ENCODE results near the gene L3MBTL1.

Gene L3MBTL1

GRCh38 chr20:43508106-43508505 is 609 bp downstream of the L3MBTL1 start:
- no peak for TF ChIP-seq EZH2 (optimal IDR thresholded peaks at IDR 0.05; ENCODE audit: low read depth, low read length)
- no peak for TF ChIP-seq EZH2phosphoT487 (IDR thresholded peaks at IDR 0.05; ENCODE audit: low read length)
- TF ChIP-seq, protein P1, sequence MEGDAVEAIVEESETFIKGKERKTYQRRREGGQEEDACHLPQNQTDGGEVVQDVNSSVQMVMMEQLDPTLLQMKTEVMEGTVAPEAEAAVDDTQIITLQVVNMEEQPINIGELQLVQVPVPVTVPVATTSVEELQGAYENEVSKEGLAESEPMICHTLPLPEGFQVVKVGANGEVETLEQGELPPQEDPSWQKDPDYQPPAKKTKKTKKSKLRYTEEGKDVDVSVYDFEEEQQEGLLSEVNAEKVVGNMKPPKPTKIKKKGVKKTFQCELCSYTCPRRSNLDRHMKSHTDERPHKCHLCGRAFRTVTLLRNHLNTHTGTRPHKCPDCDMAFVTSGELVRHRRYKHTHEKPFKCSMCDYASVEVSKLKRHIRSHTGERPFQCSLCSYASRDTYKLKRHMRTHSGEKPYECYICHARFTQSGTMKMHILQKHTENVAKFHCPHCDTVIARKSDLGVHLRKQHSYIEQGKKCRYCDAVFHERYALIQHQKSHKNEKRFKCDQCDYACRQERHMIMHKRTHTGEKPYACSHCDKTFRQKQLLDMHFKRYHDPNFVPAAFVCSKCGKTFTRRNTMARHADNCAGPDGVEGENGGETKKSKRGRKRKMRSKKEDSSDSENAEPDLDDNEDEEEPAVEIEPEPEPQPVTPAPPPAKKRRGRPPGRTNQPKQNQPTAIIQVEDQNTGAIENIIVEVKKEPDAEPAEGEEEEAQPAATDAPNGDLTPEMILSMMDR (IDR thresholded peaks at IDR 0.05; ENCODE audit: low read length): no peak
- peak overlapping the region; percentile 70 for H3K4me2 ChIP-seq (ENCODE audit: low read depth, low read length)
- H3K9ac ChIP-seq (ENCODE audit: low read length): peak overlapping the region; percentile 23; the same call in 1 of the 2 replicates
- no peak for DNase-seq
- H3K36me3 ChIP-seq (replicated peaks; ENCODE audit: insufficient read depth, low read length): no peaks in the 10 kb centered on the region
- H3K9me3 ChIP-seq (replicated peaks; ENCODE audit: insufficient read depth, low read length): no peaks in the 10 kb centered on the region
- H3F3A ChIP-seq (ENCODE audit: insufficient read depth, low read length): no peaks in the 10 kb centered on the region
- H3K79me2 ChIP-seq (ENCODE audit: low read length): no peaks in the 10 kb centered on the region
- 0 out of 2 replicates have a peak, but pooled peaks cover 4% of the 10 kb centered on the region for H3K27me3 ChIP-seq (replicated peaks; ENCODE audit: insufficient read depth, low read length)
- 0 out of 2 replicates have a peak overlapping the region, but pooled peaks have one; percentile 45 for H2AFZ ChIP-seq (ENCODE audit: low read length)
- H4K20me1 ChIP-seq (ENCODE audit: insufficient read depth, low read length): no peaks in the 10 kb centered on the region
- no peaks in the 10 kb centered on the region for H3K4me1 ChIP-seq (ENCODE audit: low read length)
- H3K4me3 ChIP-seq (ENCODE audit: low read length): peak overlapping the region; percentile 57
- no peaks in the 10 kb centered on the region for H3K9me2 ChIP-seq (replicated peaks; ENCODE audit: insufficient read depth, low read length)
- H3K27ac ChIP-seq (ENCODE audit: low read length): no peak overlapping the region

- TF ChIP-seq EZH2 (optimal IDR thresholded peaks at IDR 0.05; ENCODE audit: low read depth, low read length) (no peak), EZH2phosphoT487 (IDR thresholded peaks at IDR 0.05; ENCODE audit: low read length) (no peak)
- TF ChIP-seq, protein P1 (IDR thresholded peaks at IDR 0.05; ENCODE audit: low read length): no peak
- Histone ChIP-seq H3K27me3 (replicated peaks; ENCODE audit: insufficient read depth, low read length) (0 out of 2 replicates have a peak, but pooled peaks cover 4% of the 10 kb centered on the region), H3K4me3 (ENCODE audit: low read length) (no peak overlapping the region), H3K4me2 (ENCODE audit: low read depth, low read length) (0 out of 2 replicates have a peak overlapping the region, but pooled peaks have one; percentile 70), H3K9me2 (replicated peaks; ENCODE audit: insufficient read depth, low read length) (no peaks in the 10 kb centered on the region), H4K20me1 (ENCODE audit: insufficient read depth, low read length) (no peaks in the 10 kb centered on the region), H3K9ac (ENCODE audit: low read length) (no peak overlapping the region), H3K36me3 (replicated peaks; ENCODE audit: insufficient read depth, low read length) (no peaks in the 10 kb centered on the region), H3F3A (ENCODE audit: insufficient read depth, low read length) (no peaks in the 10 kb centered on the region), H3K27ac (ENCODE audit: low read length) (no peak overlapping the region), H3K9me3 (replicated peaks; ENCODE audit: insufficient read depth, low read length) (no peaks in the 10 kb centered on the region), H3K79me2 (ENCODE audit: low read length) (no peaks in the 10 kb centered on the region), H3K4me1 (ENCODE audit: low read length) (no peaks in the 10 kb centered on the region), H2AFZ (ENCODE audit: low read length) (0 out of 2 replicates have a peak overlapping the region, but pooled peaks have one; percentile 45)
- DNase-seq: no peak
These were observed 1.1 kb downstream of the L3MBTL1 start for GRCh38 chr20:43508604-43509040.

- Histone ChIP-seq H3K27me3 (replicated peaks; ENCODE audit: insufficient read depth, low read length) (no peaks in the 10 kb centered on the region), H4K20me1 (ENCODE audit: insufficient read depth, low read length) (no peaks in the 10 kb centered on the region), H3K9me3 (replicated peaks; ENCODE audit: insufficient read depth, low read length) (no peaks in the 10 kb centered on the region), H3K4me1 (ENCODE audit: low read length) (no peaks in the 10 kb centered on the region), H3K27ac (ENCODE audit: low read length) (no peak overlapping the region), H3K36me3 (replicated peaks; ENCODE audit: insufficient read depth, low read length) (no peaks in the 10 kb centered on the region), H2AFZ (ENCODE audit: low read length) (no peak overlapping the region), H3F3A (ENCODE audit: insufficient read depth, low read length) (no peaks in the 10 kb centered on the region), H3K9me2 (replicated peaks; ENCODE audit: insufficient read depth, low read length) (no peaks in the 10 kb centered on the region), H3K79me2 (ENCODE audit: low read length) (no peaks in the 10 kb centered on the region), H3K4me2 (ENCODE audit: low read depth, low read length) (no peak overlapping the region), H3K4me3 (ENCODE audit: low read length) (no peak overlapping the region), H3K9ac (ENCODE audit: low read length) (no peak overlapping the region)
- TF ChIP-seq EZH2phosphoT487 (IDR thresholded peaks at IDR 0.05; ENCODE audit: low read length): no peak
- TF ChIP-seq EZH2 (optimal IDR thresholded peaks at IDR 0.05; ENCODE audit: low read depth, low read length): no peak
- TF ChIP-seq, protein P1 (IDR thresholded peaks at IDR 0.05; ENCODE audit: low read length): no peak
- DNase-seq: no peak
These were observed 4.4 kb downstream of the L3MBTL1 start for GRCh38 chr20:43511879-43512278.
